Panc1 (cell line): Measurements from ENCODE around the gene LDHB.

Source experiments
- CTCF ChIP-seq: fragments of 450-650 bp; IDR thresholded peaks from 2 replicates; pipeline ENCODE4 v1.5.1; 2017; ENCODE audit warnings: mild to moderate bottlenecking
- POLR2AphosphoS5 ChIP-seq: IDR thresholded peaks from 2 replicates; pipeline ENCODE4 v1.6.1; 2012; ENCODE audit warnings: mild to moderate bottlenecking, low read depth, low read length, moderate library complexity
- SIN3A ChIP-seq: IDR thresholded peaks from 2 replicates; pipeline ENCODE4 v1.6.1; 2012; ENCODE audit warnings: low read depth, mild to moderate bottlenecking, low read length, moderate library complexity, borderline replicate concordance; ENCODE audit not compliant: insufficient read depth

DNA sequence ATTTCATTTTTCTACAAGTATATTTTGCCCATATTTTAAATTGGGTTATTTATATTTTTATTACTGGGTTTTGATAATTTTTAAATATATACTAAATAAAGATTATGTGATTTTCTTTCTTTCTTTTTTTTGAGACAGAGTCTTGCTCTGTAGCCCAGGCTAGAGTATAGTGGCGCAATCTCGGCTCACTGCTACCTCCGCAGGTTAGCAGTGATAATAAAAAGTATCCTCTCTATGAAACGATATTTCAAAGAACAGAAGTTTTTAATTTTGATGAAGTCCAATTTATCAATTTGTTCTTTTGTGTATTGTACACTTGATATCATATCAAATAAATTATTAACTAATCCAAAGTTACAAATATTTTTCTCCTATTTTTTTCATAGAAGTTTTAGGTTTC, 47.2 kb upstream of the LDHB start:
- TF ChIP-seq CTCF, result no peak
- no peak for TF ChIP-seq POLR2AphosphoS5
- TF ChIP-seq SIN3A, result no peak
